ENCODE data around the gene NOS2. TPM values are rescaled to one million over a fixed set of nuclear protein-coding genes. Genes with fewer than 3 reads are reported as not detected.

NOS2 gene
- total RNA-seq, 8 experiments from 2014 or later = 0.09 to 1.3 (median 0.20) TPM

Other genes with a start within 250 kb of the NOS2 start
- 10 to 100 TPM in 1 of 8 experiments, 1 to 10 TPM in 4, under 1 TPM in 3; 0.16 to 21.7 (median 1.6) TPM for gene LGALS9, start 169.3 kb downstream of the NOS2 start, total RNA-seq
- gene LYRM9, start 92.8 kb upstream of the NOS2 start, total RNA-seq = 10 to 100 TPM in 6 of 8 experiments, 1 to 10 TPM in 2; 6.7 to 45.8 (median 14.4) TPM
- 100 to 1,000 TPM in 2 of 8 experiments, 10 to 100 TPM in 6; 26.2 to 134 (median 37.5) TPM for gene NLK, start 242.1 kb upstream of the NOS2 start, total RNA-seq

Measured in motor neuron (in vitro differentiated cells).